H9 (cell line): ENCODE measurements around the gene SLC22A16. TPM values are rescaled to one million over a fixed set of nuclear protein-coding genes. Genes with fewer than 3 reads are reported as not detected.

Experiments used
- DNase-seq: peaks from one replicate; pipeline ENCODE4 v3.0.0-alpha.2; 2017
- H2AFZ ChIP-seq: one replicate; pipeline ENCODE4 v1.6.1; 2013; ENCODE audit warnings: mild to moderate bottlenecking, low read length, control low read depth, moderate library complexity
- H2AK5ac ChIP-seq: 2 replicates; pipeline ENCODE4 v1.6.1; 2013; ENCODE audit warnings: low read length, control low read depth, mixed read lengths; ENCODE audit not compliant: insufficient read length
- H2BK120ac ChIP-seq: one replicate; pipeline ENCODE4 v1.6.1; 2013; ENCODE audit warnings: low read depth, mild to moderate bottlenecking, low read length, control low read depth, inconsistent platforms; ENCODE audit not compliant: poor library complexity, severe bottlenecking
- H2BK12ac ChIP-seq: 2 replicates; pipeline ENCODE4 v1.6.1; 2013; ENCODE audit warnings: low read length, control low read depth, mixed read lengths, low read depth; ENCODE audit not compliant: insufficient read length
- H2BK15ac ChIP-seq: 2 replicates; pipeline ENCODE4 v1.6.1; 2013; ENCODE audit warnings: low read depth, low read length, control low read depth
- H2BK20ac ChIP-seq: one replicate; pipeline ENCODE4 v1.6.1; 2013; ENCODE audit warnings: low read depth, mild to moderate bottlenecking, low read length, control low read depth, inconsistent platforms; ENCODE audit not compliant: poor library complexity, severe bottlenecking
- H2BK5ac ChIP-seq: 2 replicates; pipeline ENCODE4 v1.6.1; 2013; ENCODE audit warnings: low read length, control low read depth, mixed read lengths; ENCODE audit not compliant: insufficient read length
- H3K14ac ChIP-seq: 2 replicates; pipeline ENCODE4 v1.6.1; 2013; ENCODE audit warnings: low read length, control low read depth; ENCODE audit not compliant: insufficient read depth
- H3K18ac ChIP-seq: 2 replicates; pipeline ENCODE4 v1.6.1; 2013; ENCODE audit warnings: low read depth, mild to moderate bottlenecking, mixed read lengths, low read length, control low read depth; ENCODE audit not compliant: insufficient read length
- H3K23ac ChIP-seq: 2 replicates; pipeline ENCODE4 v1.6.1; 2013; ENCODE audit warnings: low read length, control low read depth, mixed read lengths, low read depth; ENCODE audit not compliant: insufficient read length
- H3K23me2 ChIP-seq: 2 replicates; pipeline ENCODE4 v1.6.1; 2013; ENCODE audit warnings: low read depth, mild to moderate bottlenecking, mixed read lengths, low read length, control low read depth; ENCODE audit not compliant: insufficient read length, poor library complexity, severe bottlenecking
- H3K27ac ChIP-seq: 2 replicates; pipeline ENCODE4 v1.5.1; 2013; ENCODE audit warnings: low read length, control low read depth, mixed read lengths, low read depth; ENCODE audit not compliant: insufficient read length
- H3K27me3 ChIP-seq: 2 replicates; pipeline ENCODE4 v1.6.1; 2013; ENCODE audit warnings: low read length, control low read depth, inconsistent platforms; ENCODE audit not compliant: insufficient read depth
- H3K4ac ChIP-seq: 2 replicates; pipeline ENCODE4 v1.6.1; 2013; ENCODE audit warnings: low read depth, mild to moderate bottlenecking, control low read depth, inconsistent platforms, low read length, moderate library complexity
- H3K4me1 ChIP-seq: 2 replicates; pipeline ENCODE4 v1.6.1; 2013; ENCODE audit warnings: low read length, control low read depth, inconsistent platforms; ENCODE audit not compliant: insufficient read depth
- H3K4me2 ChIP-seq: 2 replicates; pipeline ENCODE4 v1.6.1; 2013; ENCODE audit warnings: low read length, control low read depth, mixed read lengths; ENCODE audit not compliant: insufficient read length, insufficient read depth
- H3K56ac ChIP-seq: 2 replicates; pipeline ENCODE4 v1.6.1; 2013; ENCODE audit warnings: low read depth, mild to moderate bottlenecking, mixed read lengths, low read length, control low read depth; ENCODE audit not compliant: insufficient read length
- H3K79me1 ChIP-seq: 2 replicates; pipeline ENCODE4 v1.6.1; 2013; ENCODE audit warnings: low read depth, mild to moderate bottlenecking, moderate library complexity, low read length, control low read depth, inconsistent platforms; ENCODE audit not compliant: insufficient read depth, poor library complexity, severe bottlenecking
- H3K79me2 ChIP-seq: 2 replicates; pipeline ENCODE4 v1.6.1; 2013; ENCODE audit warnings: low read length, control low read depth, inconsistent platforms; ENCODE audit not compliant: insufficient read depth
- H3K9ac ChIP-seq: 2 replicates; pipeline ENCODE4 v1.6.1; 2013; ENCODE audit warnings: low read length, control low read depth, mixed read lengths; ENCODE audit not compliant: insufficient read length; ENCODE audit errors: extremely low read depth
- H3K9me3 ChIP-seq: one replicate; pipeline ENCODE4 v1.6.1; 2013; ENCODE audit warnings: low read depth, low read length, inconsistent platforms; ENCODE audit not compliant: control insufficient read depth
- H3T11ph ChIP-seq: one replicate; pipeline ENCODE4 v1.6.1; 2013; ENCODE audit warnings: mild to moderate bottlenecking, low read length, control low read depth, inconsistent platforms
- H4K20me1 ChIP-seq: one replicate; pipeline ENCODE4 v1.6.1; 2013; ENCODE audit not compliant: control insufficient read depth, insufficient read length, insufficient read depth
- H4K5ac ChIP-seq: 2 replicates; pipeline ENCODE4 v1.6.1; 2013; ENCODE audit warnings: low read depth, mild to moderate bottlenecking, mixed read lengths, low read length, control low read depth; ENCODE audit not compliant: insufficient read length
- H4K8ac ChIP-seq: replicated peaks from 2 replicates; pipeline ENCODE4 v1.6.1; 2013; ENCODE audit warnings: low read length, control low read depth, mixed read lengths, low read depth; ENCODE audit not compliant: insufficient read length
- H4K91ac ChIP-seq: 2 replicates; pipeline ENCODE4 v1.6.1; 2013; ENCODE audit warnings: low read depth, mild to moderate bottlenecking, moderate library complexity, mixed read lengths, low read length, control low read depth; ENCODE audit not compliant: insufficient read length
- H3K27ac Mint-ChIP-seq, 3 experiments: 2 replicates in 2 of 3; 3 replicates in 1 of 3; pipeline ENCODE4 v1.8.0; 2020 to 2021; ENCODE audit warnings: mixed read lengths in 3 of 3, mild to moderate bottlenecking in 1 of 3, moderate library complexity in 1 of 3
- H3K27me3 Mint-ChIP-seq: 2 replicates; pipeline ENCODE4 v1.8.0; 2021; ENCODE audit warnings: low read depth, mild to moderate bottlenecking, moderate library complexity, mixed read lengths
- H3K36me3 Mint-ChIP-seq, 3 experiments: 2 replicates in 2 of 3; 3 replicates in 1 of 3; pipeline ENCODE4 v1.8.0; 2020 to 2021; ENCODE audit warnings: low read depth in 3 of 3, mixed read lengths in 3 of 3; ENCODE audit not compliant: insufficient read depth in 1 of 3
- H3K4me1 Mint-ChIP-seq, 2 experiments: 2 replicates each; pipeline ENCODE4 v1.8.0; 2020; ENCODE audit warnings: mixed read lengths in 2 of 2
- H3K4me3 Mint-ChIP-seq, 2 experiments: 2 replicates in 1 of 2; 3 replicates in 1 of 2; pipeline ENCODE4 v1.8.0; 2020 to 2021; ENCODE audit warnings: mild to moderate bottlenecking in 2 of 2, mixed read lengths in 2 of 2, moderate library complexity in 1 of 2
- H3K9me3 Mint-ChIP-seq, 2 experiments: 2 replicates in 1 of 2; 3 replicates in 1 of 2; pipeline ENCODE4 v1.8.0; 2020; ENCODE audit warnings: mild to moderate bottlenecking in 2 of 2, mixed read lengths in 2 of 2, moderate library complexity in 1 of 2
- WGBS: extraction: QIAGEN DNeasy Blood & Tissue Kit; methylation state at CpG from one replicate; pipeline ENCODE4 v1.1.7; 2013; ENCODE audit warnings: missing lambda C conversion rate, low lambda C conversion rate, mixed read lengths; ENCODE audit not compliant: insufficient read length; ENCODE audit errors: extremely low coverage; 5-methylcytosine and 5-hydroxymethylcytosine counted together
- total RNA-seq: library from RNA; stranded (reverse); gene quantifications from 2 replicates; pipeline ENCODE4 v1.2.1, GENCODE V29; 2021
- TF ChIP-seq, protein P1 (sequence below): fragments of 200-600 bp; sonication (generic); conservative IDR thresholded peaks from 3 replicates; pipeline ENCODE4 v1.8.0; 2021; ENCODE audit warnings: antibody characterized with exemption, mild to moderate bottlenecking

The SLC22A16 gene
- total RNA-seq, 1 experiment from 2014 or later: not detected

DNA sequence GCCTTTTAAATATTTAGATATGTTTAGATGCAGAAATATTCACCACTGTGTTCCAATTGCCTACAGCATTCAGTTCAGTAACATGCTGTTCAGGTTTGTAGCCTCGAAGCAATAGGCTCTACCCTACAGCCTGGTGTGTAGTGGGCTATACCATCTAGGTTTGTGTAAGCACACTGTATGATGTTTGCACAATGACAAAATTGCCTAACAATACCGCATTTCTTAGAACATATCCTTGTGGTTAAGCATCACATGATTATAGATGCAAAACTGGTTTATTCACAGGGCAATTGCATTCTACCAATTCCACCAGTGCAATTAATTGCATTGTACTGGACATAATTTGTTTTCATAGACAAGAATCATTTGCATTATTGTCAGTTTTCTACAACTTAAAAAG, 7.9 kb upstream of the SLC22A16 start:
- Mint-ChIP-seq H3K4me1 (no peaks in the 10 kb centered on the region), H3K27ac (no peak overlapping the region), H3K4me3 (no peak overlapping the region), H3K27me3 (no peaks in the 10 kb centered on the region; the same call in 1 of the 2 replicates), H3K9me3 (peaks cover 1 to 10% of the 10 kb centered on the region in 2 experiments; a peak in 2 of 5 replicates), H3K36me3 (no peaks in the 10 kb centered on the region; a peak in 1 of 7 replicates)
- no peak overlapping the region for H3K4ac ChIP-seq
- no peak overlapping the region for H3K18ac ChIP-seq
- H3K27ac ChIP-seq: no peak overlapping the region
- H3K4me1 ChIP-seq: no peaks in the 10 kb centered on the region
- no peak overlapping the region for H4K91ac ChIP-seq
- H3K9ac ChIP-seq: no peak overlapping the region
- no peak overlapping the region for H3K14ac ChIP-seq
- no peak overlapping the region for H2BK12ac ChIP-seq
- no peaks in the 10 kb centered on the region for H4K20me1 ChIP-seq
- no CpG with 5 or more reads among the region's 2 CpGs for WGBS
- H3K4me2 ChIP-seq: no peak overlapping the region
- no peak overlapping the region for H2AK5ac ChIP-seq
- H3K56ac ChIP-seq: no peak overlapping the region
- H3K23ac ChIP-seq: no peak overlapping the region
- H2AFZ ChIP-seq: no peak overlapping the region
- H2BK120ac ChIP-seq: no peak overlapping the region
- H3T11ph ChIP-seq: no peak overlapping the region
- no peak overlapping the region for H2BK20ac ChIP-seq
- H4K8ac ChIP-seq: no peak overlapping the region
- H3K23me2 ChIP-seq: no peaks in the 10 kb centered on the region
- no peak overlapping the region for H4K5ac ChIP-seq
- no peaks in the 10 kb centered on the region for H3K79me1 ChIP-seq
- no peaks in the 10 kb centered on the region for H3K79me2 ChIP-seq
- no peak for DNase-seq
- H3K27me3 ChIP-seq: no peaks in the 10 kb centered on the region
- TF ChIP-seq, protein P1, sequence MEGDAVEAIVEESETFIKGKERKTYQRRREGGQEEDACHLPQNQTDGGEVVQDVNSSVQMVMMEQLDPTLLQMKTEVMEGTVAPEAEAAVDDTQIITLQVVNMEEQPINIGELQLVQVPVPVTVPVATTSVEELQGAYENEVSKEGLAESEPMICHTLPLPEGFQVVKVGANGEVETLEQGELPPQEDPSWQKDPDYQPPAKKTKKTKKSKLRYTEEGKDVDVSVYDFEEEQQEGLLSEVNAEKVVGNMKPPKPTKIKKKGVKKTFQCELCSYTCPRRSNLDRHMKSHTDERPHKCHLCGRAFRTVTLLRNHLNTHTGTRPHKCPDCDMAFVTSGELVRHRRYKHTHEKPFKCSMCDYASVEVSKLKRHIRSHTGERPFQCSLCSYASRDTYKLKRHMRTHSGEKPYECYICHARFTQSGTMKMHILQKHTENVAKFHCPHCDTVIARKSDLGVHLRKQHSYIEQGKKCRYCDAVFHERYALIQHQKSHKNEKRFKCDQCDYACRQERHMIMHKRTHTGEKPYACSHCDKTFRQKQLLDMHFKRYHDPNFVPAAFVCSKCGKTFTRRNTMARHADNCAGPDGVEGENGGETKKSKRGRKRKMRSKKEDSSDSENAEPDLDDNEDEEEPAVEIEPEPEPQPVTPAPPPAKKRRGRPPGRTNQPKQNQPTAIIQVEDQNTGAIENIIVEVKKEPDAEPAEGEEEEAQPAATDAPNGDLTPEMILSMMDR: no peak
- H2BK5ac ChIP-seq: no peak overlapping the region
- no peaks in the 10 kb centered on the region for H3K9me3 ChIP-seq
- no peak overlapping the region for H2BK15ac ChIP-seq
